Measurements from ENCODE around the gene TNNI3K.

Gene TNNI3K

DNA sequence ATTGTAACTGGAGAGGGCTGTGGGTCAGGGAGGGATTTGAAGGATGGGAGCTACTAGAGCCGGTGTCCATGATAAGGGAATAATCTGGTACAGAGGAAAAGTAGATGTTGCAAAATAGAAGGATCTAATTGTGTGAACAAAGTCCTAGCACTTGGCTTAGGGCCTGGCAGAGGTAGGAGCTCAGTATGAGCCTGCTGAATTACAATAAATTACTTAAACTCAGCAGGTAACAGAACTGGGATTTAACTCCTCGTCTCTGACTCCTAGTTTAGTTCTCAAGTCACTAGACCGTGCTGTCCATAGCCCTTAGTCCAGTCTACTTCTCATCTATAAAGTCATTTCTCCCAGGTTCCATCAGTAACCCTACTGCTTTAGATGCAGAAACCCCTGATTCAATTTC is 157.0 kb downstream of the TNNI3K start:
- DNase-seq (ENCODE audit: low read depth in 3 of 3, low spot score in 1 of 3), result no peak

DNA sequence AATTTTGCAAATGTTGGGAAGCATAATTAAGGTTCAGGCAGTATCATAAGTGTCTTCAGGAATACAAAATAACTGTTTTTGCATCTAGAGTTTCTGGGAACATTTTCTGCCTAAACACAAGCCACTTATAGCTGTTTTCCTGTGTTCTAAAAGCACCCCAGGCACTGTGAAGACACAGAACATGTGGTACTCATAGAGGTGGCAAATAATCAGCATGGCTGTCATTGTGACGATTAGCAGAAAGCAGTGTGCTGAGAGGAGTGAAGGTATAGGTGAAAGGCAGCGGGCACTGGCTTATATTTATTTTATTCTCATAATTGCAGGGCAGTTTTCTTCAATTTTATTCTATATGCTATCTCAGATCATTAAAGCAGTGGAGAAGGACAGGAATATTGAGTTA is 157.7 kb downstream of the TNNI3K start:
- DNase-seq (ENCODE audit: low read depth in 3 of 3, low spot score in 1 of 3), result no peak

DNA sequence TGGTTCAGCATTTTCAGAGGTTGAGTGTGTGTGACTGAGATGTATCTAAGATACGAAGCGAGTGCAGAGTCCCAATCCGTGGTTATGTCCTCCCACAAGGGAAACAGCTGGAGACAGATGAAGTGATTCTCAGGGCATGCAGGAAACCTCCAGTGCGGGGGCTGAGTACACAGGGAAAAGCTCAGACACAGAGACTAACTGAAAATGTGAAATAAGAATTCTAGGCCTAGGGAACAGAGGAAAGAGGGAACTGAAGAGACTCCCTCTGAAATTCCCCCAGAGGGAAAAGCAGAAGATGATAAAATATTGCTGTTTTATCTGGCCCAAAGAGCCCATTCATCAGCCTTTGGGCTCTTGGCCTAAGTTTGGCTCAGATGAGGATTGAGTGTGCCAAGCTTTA is 160.4 kb downstream of the TNNI3K start:
- DNase-seq (ENCODE audit: low read depth in 3 of 3, low spot score in 1 of 3), result no peak

DNA sequence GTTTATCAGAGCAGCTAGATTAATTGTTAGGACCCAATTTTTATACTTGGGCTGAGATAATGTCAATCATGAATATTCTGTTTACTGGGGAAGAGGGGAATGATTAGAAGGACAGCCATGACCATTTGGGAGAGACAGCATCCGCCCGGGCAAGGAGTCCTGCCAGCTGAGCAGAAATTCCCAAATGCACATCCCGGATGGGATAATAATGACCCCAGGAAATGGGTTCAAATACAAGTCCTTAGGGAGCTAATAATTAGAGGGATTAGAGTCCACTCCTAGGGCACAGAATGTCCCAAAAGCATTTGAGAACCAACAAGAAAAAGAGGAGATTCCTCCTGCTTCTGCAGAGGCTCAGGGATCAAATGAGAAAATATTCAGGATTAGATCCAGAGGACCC is 161.3 kb downstream of the TNNI3K start:
- DNase-seq (ENCODE audit: low read depth in 3 of 3, low spot score in 1 of 3), result no peak

DNA sequence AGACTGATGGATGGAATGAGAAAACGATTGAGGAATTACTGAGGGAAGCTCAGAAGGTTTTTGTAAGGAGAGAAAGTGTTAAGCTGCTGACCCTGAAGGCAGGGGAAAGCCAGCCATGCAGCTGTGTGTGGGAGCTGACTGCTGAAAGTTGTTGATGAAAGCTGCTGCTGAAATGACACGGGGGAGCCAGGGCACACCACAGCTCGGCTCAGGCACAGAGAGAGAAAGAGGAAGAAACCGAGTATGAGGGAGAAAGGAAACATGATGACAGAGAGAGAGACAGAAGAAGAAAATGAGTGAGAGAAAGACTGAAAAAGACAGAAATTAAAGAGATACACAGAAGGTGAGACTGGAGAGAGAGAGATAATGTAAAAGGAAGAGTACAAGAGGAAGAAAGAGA is 161.7 kb downstream of the TNNI3K start:
- no peak for DNase-seq (ENCODE audit: low read depth in 3 of 3, low spot score in 1 of 3)

DNA sequence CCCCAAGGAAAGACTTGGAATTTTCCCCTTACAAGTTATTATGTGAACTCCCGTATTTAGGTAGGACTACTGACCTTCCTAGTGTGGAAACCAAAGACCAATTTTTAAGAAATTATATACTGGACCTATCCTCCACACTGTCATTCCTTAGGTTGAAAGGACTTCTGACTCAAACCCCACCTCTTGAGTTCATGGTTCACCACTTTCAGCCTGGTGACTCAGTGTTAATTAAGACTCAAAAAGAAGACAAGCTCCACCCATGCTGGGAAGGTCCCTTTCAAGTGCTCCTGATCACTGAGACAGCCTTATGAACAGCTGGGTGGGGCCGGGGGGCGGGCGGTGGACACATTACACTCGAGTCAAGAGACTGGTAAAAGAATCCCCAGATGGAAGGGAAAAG is 164.1 kb downstream of the TNNI3K start:
- DNase-seq (ENCODE audit: low read depth in 3 of 3, low spot score in 1 of 3), result no peak

DNA sequence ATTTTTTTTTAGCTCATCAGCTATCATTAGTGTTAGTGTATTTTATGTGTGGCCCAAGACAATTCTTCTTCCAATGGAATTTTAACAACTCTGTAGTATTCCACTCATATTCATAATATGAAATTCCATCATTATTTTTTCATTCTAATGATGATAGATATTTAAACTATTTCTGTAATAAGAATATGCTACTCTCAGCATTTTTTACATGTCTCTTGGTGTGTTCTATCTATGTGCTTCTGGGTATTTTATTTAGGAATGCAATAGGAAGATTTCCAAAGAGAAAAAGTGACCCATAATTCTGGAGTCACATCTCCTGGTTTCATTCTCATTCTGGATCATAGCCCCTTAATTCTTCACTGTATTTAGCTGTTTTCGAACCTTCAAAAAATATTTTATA is 167.7 kb downstream of the TNNI3K start:
- no peak for DNase-seq (ENCODE audit: low read depth in 3 of 3, low spot score in 1 of 3)

DNA sequence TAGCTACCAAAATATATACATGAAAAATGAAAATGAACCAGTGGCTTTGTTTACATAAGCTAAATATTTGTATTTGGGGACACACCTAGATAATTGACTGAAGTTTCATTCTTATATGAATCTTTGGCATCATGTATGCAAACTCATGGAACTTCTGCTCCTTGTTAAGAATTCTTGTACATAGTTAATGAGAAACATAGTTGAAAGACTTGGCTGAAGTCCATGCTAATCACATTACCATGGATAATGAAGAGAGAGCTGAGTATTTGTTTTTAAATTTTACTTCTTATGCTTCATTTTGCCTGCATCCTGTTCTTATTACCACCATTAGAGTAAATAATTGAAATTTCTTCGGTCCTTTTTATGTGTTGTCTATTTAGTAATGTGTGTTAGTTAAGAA is 168.4 kb downstream of the TNNI3K start:
- no peak for DNase-seq (ENCODE audit: low read depth in 3 of 3, low spot score in 1 of 3)

DNA sequence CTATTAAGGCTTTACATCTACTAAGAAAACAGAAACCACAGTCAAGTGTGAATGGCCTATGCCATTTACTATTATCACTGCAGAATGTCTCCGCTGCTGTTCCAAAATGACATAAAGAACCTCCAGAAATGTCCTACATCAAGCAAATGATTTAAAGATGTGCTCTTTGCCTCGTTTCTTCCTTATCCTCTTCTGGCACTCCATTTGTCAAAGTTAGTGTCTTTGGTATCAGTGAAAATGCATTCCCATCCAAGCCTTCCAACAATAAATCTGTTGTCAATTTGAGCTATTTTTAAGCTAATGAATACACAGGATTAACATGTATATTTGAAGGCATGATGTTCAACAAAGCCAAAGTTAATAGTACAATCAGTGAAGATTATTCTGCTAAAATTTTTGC is 171.6 kb downstream of the TNNI3K start:
- no peak for DNase-seq (ENCODE audit: low read depth in 3 of 3, low spot score in 1 of 3)

DNA sequence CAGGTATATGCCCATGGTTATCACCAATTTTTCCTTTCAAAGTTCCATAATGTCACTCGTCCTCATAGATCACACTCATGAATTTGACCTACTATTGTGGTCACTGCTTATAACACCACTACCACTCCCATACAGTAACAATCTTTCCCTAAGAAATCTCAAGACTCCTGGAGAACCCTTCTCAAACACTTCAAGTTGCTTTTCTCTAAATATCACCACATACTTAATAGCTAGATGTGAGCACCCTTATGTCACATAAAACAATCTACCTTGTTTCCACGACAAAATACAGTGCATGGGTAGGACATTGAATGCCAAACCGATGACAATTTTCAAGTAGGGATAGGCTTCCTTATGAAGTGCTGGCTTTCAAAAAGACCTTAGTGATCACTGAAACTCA is 172.7 kb downstream of the TNNI3K start:
- no peak for DNase-seq (ENCODE audit: low read depth in 3 of 3, low spot score in 1 of 3)

DNA sequence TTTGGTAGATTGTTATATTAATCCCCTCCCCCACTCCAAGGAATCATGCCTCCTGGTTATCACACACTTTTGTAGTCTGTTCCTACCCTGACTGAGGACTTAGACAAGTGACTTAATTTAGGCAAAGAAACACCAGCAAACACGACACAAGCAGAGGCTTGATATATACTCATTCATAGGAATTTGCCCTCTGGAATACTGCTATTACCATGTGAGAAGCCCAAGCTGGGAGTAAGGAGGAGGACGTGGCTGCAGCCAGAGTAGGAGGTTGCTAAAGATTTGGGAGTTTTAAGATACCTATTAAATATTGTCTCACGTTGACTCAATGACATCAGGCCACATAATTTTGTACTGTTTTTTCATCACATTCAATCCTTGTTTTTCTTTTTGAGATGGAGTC is 177.1 kb downstream of the TNNI3K start:
- DNase-seq (ENCODE audit: low read depth in 3 of 3, low spot score in 1 of 3), result no peak

DNA sequence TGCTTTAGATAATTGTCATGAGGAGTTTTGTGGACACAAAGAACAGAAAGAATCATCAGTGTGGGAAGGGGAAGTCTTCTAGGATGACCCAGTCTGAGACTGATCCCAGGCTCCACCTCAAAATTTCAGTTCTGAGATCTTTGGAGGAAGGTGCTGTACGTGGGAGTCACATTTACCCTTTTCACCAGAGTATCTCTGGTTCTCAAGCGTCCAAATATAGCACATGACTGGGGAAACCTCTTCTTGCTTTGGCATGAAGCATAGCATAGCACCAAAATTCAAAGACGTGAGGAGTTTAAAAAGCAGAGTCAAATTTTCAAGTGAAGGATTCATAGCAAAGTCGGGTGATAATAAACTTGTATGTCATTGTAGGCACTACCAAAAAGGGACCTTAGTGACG is 180.7 kb downstream of the TNNI3K start:
- DNase-seq (ENCODE audit: low read depth in 3 of 3, low spot score in 1 of 3), result no peak

DNA sequence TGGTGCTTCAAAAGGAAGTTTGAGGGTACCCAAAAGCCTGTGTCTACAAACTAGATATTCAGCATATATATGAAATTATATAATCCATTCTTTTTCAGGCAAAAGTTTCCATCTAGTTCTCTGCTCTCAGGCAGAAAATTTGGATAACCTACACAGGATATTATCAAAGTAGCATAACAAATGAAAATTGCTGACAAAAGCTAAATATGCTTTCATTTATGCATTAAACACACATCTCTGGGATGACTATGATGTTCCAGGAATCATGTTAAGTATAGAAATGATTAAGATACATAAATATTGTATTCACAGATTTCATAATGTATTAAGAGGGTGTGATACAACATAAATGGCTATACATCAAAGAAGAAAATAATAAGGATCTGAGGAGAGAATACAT is 184.4 kb downstream of the TNNI3K start:
- no peak for DNase-seq (ENCODE audit: low read depth in 3 of 3, low spot score in 1 of 3)

DNA sequence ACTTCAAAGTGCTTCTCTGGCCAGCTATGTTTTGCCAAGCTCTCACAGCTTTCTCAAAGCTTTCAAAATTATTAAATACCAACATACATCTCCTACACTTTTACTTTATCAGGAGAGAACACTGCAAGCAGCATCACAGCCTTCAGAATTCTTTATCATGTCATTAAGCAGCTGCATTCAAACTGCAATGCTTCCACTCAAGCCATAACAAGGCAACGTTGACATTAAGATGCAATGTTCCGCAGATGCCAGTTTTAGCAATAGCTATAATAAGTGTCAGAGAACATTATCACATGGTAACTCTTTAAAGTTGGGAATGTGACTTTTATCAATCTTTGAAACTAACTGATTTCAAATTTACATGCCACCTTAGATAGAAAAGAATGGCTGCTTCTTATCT is 185.3 kb downstream of the TNNI3K start:
- no peak for DNase-seq (ENCODE audit: low read depth in 3 of 3, low spot score in 1 of 3)

DNA sequence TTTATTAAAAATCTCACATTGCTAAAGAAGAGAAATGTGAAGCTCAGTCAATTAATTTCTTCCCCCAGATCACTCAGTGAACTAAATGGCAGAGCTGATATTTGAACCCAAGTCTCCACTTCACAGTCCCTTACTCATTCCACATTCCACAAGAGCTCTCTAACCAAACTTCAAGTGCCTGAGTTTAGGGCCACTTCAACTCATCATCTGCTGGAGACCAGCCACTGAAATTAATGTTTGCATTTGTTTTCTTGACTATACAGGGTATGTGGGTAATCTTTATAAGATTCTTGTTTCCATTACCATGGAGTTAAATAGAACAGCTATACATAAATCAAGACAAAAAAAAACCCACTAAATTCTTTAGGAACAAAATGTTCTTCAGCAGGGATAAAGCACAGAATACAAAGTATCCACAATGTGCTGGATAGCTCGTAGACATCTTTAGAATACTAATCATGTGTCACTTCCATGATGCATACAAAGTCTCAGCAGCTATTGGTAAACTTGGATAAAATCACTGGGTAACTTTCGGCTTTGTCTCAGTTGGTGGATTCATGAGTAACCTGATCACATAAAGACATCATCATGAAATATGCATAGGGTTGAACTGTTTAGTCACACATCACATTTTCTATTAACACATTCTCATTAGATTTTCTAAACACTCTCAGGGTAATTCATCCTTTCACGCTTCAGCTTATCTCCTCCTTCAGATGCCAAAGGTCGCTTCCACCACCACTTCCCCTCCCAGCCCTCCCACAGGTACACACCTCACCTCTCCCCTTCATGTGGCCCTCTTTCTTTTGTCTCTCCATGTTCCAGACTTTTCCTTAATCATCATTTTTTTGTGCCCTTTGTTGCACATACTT is 187.5 kb downstream of the TNNI3K start:
- DNase-seq (ENCODE audit: low read depth in 3 of 3, low spot score in 1 of 3), result no peak

DNA sequence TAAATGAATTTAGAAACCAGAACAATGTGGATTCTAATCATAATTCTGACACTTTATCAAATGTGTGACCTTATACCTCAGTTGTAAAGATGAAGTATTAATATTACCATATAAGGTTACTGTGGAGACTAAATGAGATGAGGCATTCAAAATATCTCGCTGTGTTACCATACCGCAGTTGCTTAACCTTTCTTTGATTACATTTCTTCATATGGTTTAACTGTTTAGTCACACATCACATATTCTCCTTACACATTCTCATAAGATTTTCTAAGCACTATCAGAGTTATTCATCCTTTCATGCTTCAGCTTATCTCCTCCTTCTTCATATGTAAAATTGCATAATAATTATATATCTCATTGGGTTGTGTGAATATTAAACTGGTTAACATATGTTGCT is 188.3 kb downstream of the TNNI3K start:
- no peak for DNase-seq (ENCODE audit: low read depth in 3 of 3, low spot score in 1 of 3)

DNA sequence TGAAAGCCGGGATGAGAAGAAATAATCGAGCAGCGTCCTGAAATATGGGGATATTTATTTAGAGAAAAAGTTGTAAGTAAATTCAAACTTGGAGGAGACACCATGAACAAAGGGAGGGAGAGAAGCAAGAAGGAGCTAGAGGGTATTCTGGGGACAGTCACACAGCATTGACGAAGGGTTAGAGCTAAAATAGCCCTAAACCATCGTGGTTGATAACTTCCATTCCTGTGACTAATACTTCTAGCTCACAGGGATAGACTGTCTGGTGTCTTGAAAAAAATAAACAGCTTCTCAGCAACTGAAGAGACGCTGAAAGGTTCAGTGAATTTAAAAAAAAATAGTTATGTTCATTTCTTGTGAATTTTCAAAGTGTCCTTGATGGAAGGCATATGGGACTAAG is 190.5 kb downstream of the TNNI3K start:
- DNase-seq (ENCODE audit: low read depth in 3 of 3, low spot score in 1 of 3), result no peak

DNA sequence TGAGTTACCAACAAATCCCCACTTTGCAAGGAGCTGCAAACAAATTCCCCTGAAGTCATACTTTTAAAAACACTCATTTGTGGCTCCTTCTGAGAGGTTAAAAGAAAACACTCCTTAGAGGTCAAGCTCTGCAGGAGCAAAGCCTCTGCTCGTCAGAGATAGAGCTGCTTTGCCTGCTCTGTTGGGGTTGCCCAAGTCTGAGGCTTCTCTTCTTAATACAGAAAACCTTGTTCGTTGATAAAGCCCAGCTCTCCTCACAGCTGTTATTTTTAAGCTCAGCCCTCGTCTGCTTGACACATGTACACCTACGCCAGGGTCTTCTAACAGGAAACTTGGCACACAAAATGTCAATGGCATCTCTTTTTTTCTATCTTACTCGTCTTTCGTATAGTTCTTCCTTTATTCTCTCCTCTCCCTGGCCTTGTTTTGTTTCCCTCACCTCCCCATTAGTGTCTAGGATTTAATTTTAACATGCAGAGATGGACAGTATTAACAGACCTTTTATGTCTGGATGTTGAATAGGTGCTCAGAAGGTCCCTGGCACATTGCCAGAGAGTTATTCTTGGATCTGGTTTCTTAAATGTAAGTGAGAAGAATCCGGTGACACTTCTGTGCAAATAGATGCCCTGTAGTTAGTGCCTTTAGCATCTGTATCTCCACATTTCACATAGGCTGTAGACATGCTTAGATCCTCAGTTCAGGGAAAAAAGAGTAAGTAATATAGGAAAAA is 191.2 kb downstream of the TNNI3K start:
- no peak for DNase-seq (ENCODE audit: low read depth in 3 of 3, low spot score in 1 of 3)

DNA sequence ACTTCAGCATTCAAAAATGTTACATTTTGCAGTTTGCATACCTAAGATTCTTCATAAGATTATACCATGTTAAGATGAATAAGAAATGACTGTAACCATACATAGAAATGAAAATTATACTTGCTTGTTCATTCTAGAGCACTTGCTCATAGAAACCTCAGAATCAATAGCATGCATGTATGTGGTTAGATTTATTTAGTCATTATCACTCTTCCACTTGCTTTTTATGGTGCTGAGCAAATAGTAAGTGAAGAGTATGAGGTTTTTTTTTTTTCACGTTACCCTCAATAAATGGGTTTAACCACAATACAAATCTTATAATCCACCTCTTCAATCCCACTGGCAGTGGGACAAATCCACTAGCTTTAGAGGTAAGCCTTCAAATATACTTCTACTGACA is 192.5 kb downstream of the TNNI3K start:
- no peak for DNase-seq (ENCODE audit: low read depth in 3 of 3, low spot score in 1 of 3)

DNA sequence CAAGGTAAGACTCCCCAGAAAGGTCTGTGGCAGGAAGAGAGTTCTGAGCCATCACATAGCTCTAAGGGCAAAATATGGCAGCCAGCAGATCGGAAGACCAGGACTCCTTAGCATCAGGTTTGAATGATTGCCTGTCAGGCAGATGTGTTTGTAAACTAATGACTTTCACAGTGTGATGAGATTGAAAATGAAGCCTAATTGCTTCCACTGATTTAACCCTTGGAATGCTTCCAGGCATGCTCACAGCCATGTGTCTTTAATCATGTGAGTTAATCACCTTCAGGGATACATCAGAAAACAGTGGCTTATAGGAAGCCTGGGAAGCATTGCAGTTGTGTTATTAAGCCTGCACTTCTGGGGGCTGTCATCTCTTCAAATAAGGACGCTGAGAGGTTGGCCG is 194.4 kb downstream of the TNNI3K start:
- no peak for DNase-seq (ENCODE audit: low read depth in 3 of 3, low spot score in 1 of 3)

DNA sequence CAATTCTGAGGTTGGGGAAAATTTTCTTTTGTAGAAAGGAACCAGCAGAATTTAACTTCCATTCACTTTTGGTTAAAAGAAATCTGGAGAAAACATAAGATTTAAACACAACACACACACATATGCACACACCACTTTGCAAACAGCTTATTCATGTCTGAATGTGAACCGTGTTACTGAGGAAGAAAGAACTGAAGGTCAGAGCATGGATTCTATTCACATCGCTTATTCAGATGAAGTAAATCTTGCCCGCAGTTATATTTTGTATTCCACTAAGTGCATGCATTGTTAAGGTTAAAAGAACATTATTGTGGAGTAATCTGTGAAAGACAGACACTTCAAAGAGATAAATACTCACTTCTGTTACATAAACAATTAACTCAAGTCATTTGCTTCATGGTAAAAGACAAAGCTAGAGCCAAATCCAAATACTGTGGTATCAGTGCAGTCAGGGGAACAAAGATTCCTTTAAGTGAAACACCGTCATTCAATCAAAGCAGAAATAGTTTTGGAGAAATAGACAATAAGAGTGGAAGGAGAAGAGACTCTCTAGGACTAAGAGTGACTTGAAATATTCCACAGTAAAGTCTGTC is 195.3 kb downstream of the TNNI3K start:
- DNase-seq (ENCODE audit: low read depth in 3 of 3, low spot score in 1 of 3), result no peak

DNA sequence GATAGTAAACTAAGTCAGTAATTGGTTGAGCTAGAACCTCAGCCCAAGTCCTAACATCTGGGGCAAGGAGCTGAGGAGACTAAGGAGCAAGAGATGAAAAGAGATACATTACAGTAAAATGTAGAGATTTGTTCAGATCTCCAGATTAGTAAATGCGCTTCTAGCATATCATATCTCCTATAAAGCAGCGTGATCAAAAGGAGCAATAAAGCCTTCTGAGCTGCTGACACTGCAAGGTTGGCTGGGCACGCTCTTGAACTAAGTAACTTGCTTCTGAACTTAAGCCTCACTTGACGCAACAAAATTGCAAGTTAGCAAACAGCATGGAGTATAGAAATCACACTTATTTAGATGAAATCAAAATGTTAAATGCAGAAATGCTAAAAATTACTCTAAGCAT is 196.3 kb downstream of the TNNI3K start:
- DNase-seq (ENCODE audit: low read depth in 3 of 3, low spot score in 1 of 3), result no peak
